Muscle layer of duodenum (tissue), 2 donors: Measurements from ENCODE around the gene AFTPH.

ENCODE experiments used
- H3K27ac ChIP-seq: one replicate; pipeline ENCODE4 v1.7.0; 2013; ENCODE audit warnings: mild to moderate bottlenecking, low read length
- H3K27me3 ChIP-seq: one replicate; pipeline ENCODE4 v1.7.0; 2013; ENCODE audit warnings: low read depth, mild to moderate bottlenecking, control low read depth, low read length
- H3K36me3 ChIP-seq, 2 donors: one replicate each; pipeline ENCODE4 v1.7.0; 2013; ENCODE audit warnings: low read length in 2 of 2, control low read depth in 1 of 2, mild to moderate bottlenecking in 1 of 2; ENCODE audit not compliant: insufficient read depth in 2 of 2, control insufficient read depth in 1 of 2
- H3K4me1 ChIP-seq, 2 donors: one replicate each; pipeline ENCODE4 v1.7.0; 2013; ENCODE audit warnings: low read length in 2 of 2, mild to moderate bottlenecking in 2 of 2, control low read depth in 1 of 2, moderate library complexity in 1 of 2; ENCODE audit not compliant: insufficient read depth in 2 of 2, control insufficient read depth in 1 of 2
- H3K4me3 ChIP-seq, 2 donors: one replicate each; pipeline ENCODE4 v1.7.0; 2013; ENCODE audit warnings: low read length in 2 of 2, low read depth in 1 of 2, mild to moderate bottlenecking in 1 of 2
- H3K9me3 ChIP-seq, 2 donors: one replicate each; pipeline ENCODE4 v1.7.0; 2013; ENCODE audit warnings: low read length in 2 of 2, control low read depth in 1 of 2, mild to moderate bottlenecking in 1 of 2; ENCODE audit not compliant: control insufficient read depth in 1 of 2
- donor health status: healthy.

AFTPH gene

GRCh38 chr2:64581018-64581417 lies 56.9 kb downstream of the AFTPH start:
- H3K27me3 ChIP-seq: no peaks in the 10 kb centered on the region
- peaks cover 26 to 42% of the 10 kb centered on the region in 2 donors for H3K36me3 ChIP-seq
- no peak overlapping the region for H3K4me3 ChIP-seq
- no peaks in the 10 kb centered on the region for H3K4me1 ChIP-seq
- H3K27ac ChIP-seq: no peak overlapping the region
- H3K9me3 ChIP-seq: no peaks in the 10 kb centered on the region

GRCh38 chr2:64581777-64582539 lies 57.8 kb downstream of the AFTPH start:
- H3K27me3 ChIP-seq: no peaks in the 10 kb centered on the region
- H3K27ac ChIP-seq: no peak overlapping the region
- H3K4me1 ChIP-seq: peaks cover 0 to under 1% of the 10 kb centered on the region in 2 donors
- no peak overlapping the region for H3K4me3 ChIP-seq
- peaks cover 23 to 39% of the 10 kb centered on the region in 2 donors for H3K36me3 ChIP-seq
- H3K9me3 ChIP-seq: no peaks in the 10 kb centered on the region

- peaks cover 0 to 5% of the 10 kb centered on the region in 2 donors for H3K4me1 ChIP-seq
- H3K27ac ChIP-seq: no peak overlapping the region
- no peak overlapping the region for H3K4me3 ChIP-seq
- H3K9me3 ChIP-seq: no peaks in the 10 kb centered on the region
- no peaks in the 10 kb centered on the region for H3K27me3 ChIP-seq
- H3K36me3 ChIP-seq: peaks cover 23 to 37% of the 10 kb centered on the region in 2 donors
Observed at GRCh38 chr2:64582774-64583340, 58.7 kb downstream of the AFTPH start.

GRCh38 chr2:64586054-64586453 lies 61.9 kb downstream of the AFTPH start:
- Histone ChIP-seq H3K4me3 (no peak overlapping the region), H3K4me1 (peaks cover 0 to 5% of the 10 kb centered on the region in 2 donors), H3K36me3 (peaks cover 24 to 31% of the 10 kb centered on the region in 2 donors), H3K27ac (no peak overlapping the region), H3K9me3 (no peaks in the 10 kb centered on the region), H3K27me3 (no peaks in the 10 kb centered on the region)

GRCh38 chr2:64586883-64587481 lies 62.9 kb downstream of the AFTPH start:
- H3K4me3 ChIP-seq: no peak overlapping the region
- H3K9me3 ChIP-seq: no peaks in the 10 kb centered on the region
- peaks cover 0 to 5% of the 10 kb centered on the region in 2 donors for H3K4me1 ChIP-seq
- peaks cover 21 to 37% of the 10 kb centered on the region in 2 donors for H3K36me3 ChIP-seq
- no peak overlapping the region for H3K27ac ChIP-seq
- H3K27me3 ChIP-seq: no peaks in the 10 kb centered on the region

GRCh38 chr2:64587561-64587960 lies 63.4 kb downstream of the AFTPH start:
- no peaks in the 10 kb centered on the region for H3K27me3 ChIP-seq
- no peak overlapping the region for H3K4me3 ChIP-seq
- no peaks in the 10 kb centered on the region for H3K9me3 ChIP-seq
- H3K4me1 ChIP-seq: peaks cover 0 to 5% of the 10 kb centered on the region in 2 donors
- peaks cover 25 to 37% of the 10 kb centered on the region in 2 donors for H3K36me3 ChIP-seq
- no peak overlapping the region for H3K27ac ChIP-seq

- Histone ChIP-seq H3K27ac (no peak overlapping the region), H3K36me3 (peaks cover 14 to 33% of the 10 kb centered on the region in 2 donors), H3K4me3 (no peak overlapping the region), H3K9me3 (no peaks in the 10 kb centered on the region), H3K4me1 (peaks cover 0 to 5% of the 10 kb centered on the region in 2 donors), H3K27me3 (no peaks in the 10 kb centered on the region)
Observed at GRCh38 chr2:64591188-64591587, 67.1 kb downstream of the AFTPH start.

GRCh38 chr2:64593035-64593655 lies 69.0 kb downstream of the AFTPH start:
- no peaks in the 10 kb centered on the region for H3K4me1 ChIP-seq
- no peaks in the 10 kb centered on the region for H3K27me3 ChIP-seq
- H3K36me3 ChIP-seq: peaks cover 12 to 33% of the 10 kb centered on the region in 2 donors
- no peak overlapping the region for H3K27ac ChIP-seq
- no peaks in the 10 kb centered on the region for H3K9me3 ChIP-seq
- H3K4me3 ChIP-seq: no peak overlapping the region

GRCh38 chr2:64594226-64594989 lies 70.3 kb downstream of the AFTPH start:
- Histone ChIP-seq H3K9me3 (no peaks in the 10 kb centered on the region), H3K36me3 (peaks cover 10 to 30% of the 10 kb centered on the region in 2 donors), H3K27me3 (no peaks in the 10 kb centered on the region), H3K27ac (no peak overlapping the region), H3K4me1 (no peaks in the 10 kb centered on the region), H3K4me3 (no peak overlapping the region)

GRCh38 chr2:64595397-64596176 lies 71.5 kb downstream of the AFTPH start:
- Histone ChIP-seq H3K9me3 (no peaks in the 10 kb centered on the region), H3K27ac (no peak overlapping the region), H3K27me3 (no peaks in the 10 kb centered on the region), H3K4me1 (peaks cover 0 to 4% of the 10 kb centered on the region in 2 donors), H3K4me3 (no peak overlapping the region), H3K36me3 (peaks cover 5 to 21% of the 10 kb centered on the region in 2 donors)
